Stimulated activated CD4-positive, alpha-beta T cell treated with anti-CD3 and anti-CD28 coated beads, Interleukin-2, amount 100 ng/mL, for 24 hours (primary cell): ENCODE data around the gene EYS.
"Not testable (repeated sequence)": the region's sequence is repeated elsewhere in the genome, so short reads cannot be mapped to it uniquely, and the experiment has no call there.

ENCODE experiments used
- DNase-seq, 2 donors: peaks; one replicate each; pipeline ENCODE4 v3.0.0-alpha.2; 2020

EYS gene

DNA sequence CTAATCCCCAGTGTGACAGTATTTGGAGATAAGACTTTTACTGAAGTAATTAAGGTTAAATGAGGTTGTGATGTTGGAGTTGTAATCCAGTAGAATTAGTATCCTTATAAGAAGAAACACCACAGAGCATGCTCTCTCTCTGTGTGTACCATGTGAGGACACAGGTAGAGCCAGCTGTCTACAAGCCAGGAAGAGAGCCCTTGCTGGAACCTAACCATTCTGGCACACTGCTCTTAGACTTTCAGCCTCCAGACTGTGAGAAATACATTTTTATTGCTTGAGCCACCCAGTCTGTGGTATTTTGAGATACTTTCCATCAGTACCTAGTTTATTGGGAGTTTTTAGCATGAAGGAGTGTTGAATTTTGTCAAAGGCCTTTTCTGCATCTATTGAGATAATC lies 1961.2 kb downstream of the EYS start:
- no peak for DNase-seq

DNA sequence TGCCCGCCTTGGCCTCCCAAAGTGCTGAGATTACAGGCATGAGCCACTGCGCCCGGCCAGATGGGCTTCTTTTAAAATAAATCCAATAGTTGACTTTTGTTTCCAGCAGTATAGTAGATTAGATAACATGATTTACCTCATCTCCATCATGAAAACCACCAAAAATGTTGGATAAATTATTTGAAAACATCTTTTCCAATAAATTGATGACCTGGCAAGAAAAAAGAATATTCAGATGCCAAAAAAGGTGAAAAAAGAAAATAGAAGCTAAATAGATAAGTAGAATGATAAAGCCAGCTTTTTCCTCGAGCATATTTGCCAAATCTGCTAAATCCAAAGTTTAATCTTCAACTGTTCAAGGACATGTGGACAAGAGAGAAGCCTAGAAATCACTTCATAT lies 1962.2 kb downstream of the EYS start:
- no peak for DNase-seq

DNA sequence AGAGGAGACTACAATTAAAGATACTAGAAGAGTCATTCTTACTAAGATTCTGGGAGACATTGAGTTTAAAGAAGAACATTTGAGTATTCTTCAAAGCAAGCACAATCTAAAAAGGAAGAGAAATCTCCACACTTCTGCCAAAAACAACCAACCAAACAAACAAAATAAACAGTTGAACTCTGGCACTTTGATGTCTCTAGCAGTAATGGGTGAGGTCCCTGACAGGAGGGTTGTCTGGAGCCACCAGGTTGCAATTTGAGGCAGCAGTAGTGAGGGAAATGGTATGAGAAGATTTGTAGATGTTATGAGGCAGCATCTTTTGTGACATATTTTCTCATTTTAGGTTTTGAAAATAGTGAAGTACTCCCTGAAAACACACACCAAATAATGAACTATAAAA lies 1963.3 kb downstream of the EYS start:
- DNase-seq, result no peak

GRCh38 chr6:63742060-63742459 lies 1965.0 kb downstream of the EYS start:
- DNase-seq, result no peak

DNA sequence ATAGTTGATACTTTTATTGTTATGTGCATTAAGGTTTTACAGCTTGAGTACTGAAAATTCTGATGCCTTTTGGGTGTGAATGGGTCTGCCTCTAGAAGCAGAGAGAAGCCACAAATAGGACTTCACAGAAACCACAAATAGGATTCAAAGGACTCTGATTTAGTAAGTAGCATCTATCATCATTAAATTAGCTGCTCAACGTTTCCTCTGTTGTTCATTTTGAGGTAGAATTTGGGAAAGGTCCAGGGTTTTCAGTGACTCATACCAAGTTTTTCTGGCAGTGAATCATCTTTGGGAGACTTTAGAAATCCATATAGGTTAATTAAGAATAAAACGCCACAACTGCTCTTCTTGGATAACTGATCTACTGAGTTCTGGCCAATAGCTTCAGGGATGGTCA lies 1966.3 kb downstream of the EYS start:
- no peak for DNase-seq

DNA sequence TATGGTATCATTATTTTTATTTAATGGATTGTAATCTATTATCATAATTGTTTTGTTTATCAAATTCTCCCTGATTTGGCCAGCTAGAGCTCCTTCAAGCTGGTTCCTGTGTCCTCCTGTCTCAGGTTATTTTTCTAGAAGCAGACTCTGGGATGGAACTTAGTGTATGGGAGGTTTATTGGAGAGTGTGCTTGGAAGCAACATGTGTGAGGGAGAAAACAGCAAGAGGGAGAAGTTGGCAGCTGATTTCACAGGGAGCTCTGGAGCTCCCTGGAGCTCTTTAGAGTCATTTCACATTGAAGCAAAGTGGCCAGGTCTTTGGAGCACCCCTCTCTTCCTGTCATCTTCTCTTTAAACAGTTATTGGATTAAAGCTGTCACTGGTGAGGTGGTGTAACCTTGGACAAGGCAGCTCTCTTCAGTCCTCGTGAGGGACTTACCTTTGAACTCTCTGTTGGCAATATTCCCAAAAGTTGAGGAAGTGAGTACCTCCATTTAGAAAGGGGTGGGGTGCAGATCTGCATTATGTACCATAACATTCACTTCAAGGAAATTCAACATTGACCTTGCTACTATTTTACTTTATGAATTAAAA lies 1967.8 kb downstream of the EYS start:
- no peak for DNase-seq

DNA sequence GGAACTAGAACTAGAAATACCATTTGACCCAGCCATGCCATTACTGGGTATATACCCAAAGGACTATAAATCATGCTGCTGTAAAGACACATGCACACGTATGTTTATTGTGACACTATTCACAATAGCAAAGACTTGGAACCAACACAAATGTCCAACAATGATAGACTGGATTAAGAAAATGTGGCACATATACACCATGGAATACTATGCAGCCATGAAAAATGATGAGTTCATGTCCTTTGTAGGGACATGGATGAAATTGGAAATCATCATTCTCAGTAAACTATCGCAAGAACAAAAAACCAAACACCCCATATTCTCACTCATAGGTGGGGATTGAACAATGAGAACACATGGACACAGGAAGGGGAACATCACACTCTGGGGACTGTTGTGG lies 1968.8 kb downstream of the EYS start:
- DNase-seq, result not testable (repeated sequence)

GRCh38 chr6:63734923-63735322 lies 1972.1 kb downstream of the EYS start:
- DNase-seq, result no peak

DNA sequence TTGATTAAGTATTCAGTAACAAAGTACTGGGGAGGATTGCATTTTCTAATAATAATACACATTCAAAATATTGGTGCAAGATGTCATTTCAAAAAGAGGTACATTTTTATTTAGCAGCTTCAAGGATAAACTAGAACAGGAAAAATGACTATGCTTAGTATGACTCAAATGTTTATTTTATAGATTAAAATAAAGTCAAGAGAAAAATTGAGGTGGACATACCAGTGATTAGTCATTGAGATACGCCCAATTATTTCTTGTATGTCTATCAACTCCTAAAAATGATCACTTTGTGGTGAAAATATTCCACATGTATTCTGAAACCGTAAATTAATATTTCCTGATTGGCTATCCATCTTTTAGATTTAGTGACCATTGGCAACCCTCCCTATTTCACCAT lies 1974.7 kb downstream of the EYS start:
- DNase-seq, result no peak

GRCh38 chr6:63731930-63732329 lies 1975.1 kb downstream of the EYS start:
- no peak for DNase-seq

GRCh38 chr6:63730311-63730710 lies 1976.7 kb downstream of the EYS start:
- no peak for DNase-seq

DNA sequence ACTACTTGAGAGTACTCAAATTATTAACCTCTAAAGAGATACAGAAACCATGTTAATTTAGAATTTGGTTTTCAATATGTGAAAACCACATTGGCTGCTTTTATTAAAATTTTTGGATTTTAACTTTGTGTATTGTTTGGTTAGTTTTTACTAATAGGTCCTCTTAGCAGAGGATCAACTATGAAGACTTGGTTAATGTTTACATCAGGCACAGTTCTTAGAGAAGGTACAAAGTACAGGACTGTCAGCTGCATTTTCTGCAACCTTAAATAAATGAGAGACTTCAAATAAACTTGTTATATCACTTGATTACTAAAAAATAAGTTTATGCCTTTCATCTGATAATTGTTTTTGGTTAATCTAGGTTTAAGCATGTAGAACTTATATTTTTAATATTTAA lies 1982.3 kb downstream of the EYS start:
- no peak for DNase-seq

GRCh38 chr6:63721181-63721580 lies 1985.8 kb downstream of the EYS start:
- no peak for DNase-seq

- DNase-seq, result no peak
Observed at GRCh38 chr6:63716169-63716568, 1990.9 kb downstream of the EYS start.

DNA sequence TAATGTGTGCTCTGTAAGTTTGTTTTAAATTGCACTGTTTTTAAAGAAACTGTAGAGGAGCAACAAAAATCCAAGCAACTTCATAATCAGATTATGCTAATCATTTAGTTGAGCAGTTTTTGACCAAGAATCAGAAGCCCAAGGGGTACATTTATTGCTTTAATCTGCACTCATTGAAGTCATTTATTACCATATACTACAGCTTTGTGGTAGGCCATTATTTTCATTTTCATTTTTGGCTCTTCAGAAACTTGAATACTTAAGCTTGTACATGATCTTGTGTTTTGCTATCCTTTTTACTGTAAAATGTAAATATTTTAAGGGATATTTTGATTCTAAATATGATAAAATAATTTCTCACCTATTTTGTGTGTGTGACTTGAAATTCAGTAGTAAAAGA lies 1992.9 kb downstream of the EYS start:
- no peak for DNase-seq

DNA sequence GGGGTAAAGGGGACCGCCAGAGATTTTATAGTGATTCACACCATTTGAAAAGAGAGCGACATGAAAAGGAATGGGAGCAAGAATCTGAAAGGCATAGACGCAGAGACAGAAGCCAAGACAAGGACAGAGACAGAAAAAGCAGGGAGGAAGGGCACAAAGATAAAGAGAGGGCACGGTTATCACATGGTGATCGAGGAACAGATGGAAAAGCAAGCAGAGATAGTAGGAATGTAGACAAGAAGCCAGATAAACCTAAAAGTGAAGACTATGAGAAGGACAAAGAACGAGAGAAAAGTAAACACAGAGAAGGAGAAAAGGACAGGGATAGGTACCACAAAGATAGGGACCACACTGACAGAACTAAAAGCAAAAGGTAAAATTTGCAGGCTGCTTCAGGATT lies 1993.7 kb downstream of the EYS start:
- DNase-seq, result no peak

- DNase-seq, result no peak
Observed at GRCh38 chr6:63709148-63709547, 1997.9 kb downstream of the EYS start.

DNA sequence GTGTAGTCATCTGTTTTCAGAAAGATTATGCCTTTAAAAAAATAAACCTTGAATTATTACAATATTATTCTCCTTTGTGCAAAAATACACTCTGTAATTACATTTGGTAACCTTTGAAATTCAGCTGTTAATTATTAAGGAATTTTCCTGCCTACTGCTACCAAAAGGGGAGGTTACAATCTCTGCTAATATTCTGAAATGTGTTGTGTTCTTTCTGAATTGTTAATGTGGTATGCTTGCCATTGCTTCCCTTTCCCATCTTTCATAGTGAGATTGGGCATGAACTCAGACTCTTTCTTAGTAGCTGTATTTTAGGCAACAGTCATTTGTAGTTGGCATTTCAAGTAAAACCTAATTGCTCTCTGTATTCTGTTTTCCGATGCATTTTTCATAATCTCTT lies 1998.4 kb downstream of the EYS start:
- DNase-seq, result no peak

DNA sequence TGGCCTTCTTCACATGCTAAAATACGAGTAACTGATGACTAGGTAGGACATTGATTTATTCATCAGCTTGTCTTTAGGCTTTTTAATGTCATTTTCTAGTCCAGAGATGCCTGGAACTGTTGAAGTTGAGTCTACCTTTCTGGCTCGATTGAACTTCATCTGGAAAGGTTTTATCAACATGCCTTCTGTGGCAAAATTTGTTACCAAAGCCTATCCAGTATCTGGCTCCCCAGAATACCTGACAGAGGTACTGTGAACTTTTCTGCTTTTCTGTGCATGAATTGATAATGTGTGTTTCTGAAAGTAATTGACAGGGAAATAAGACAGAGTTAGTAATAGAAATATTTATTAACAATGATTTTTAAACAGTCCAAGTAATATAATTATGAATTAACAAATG lies 2000.4 kb downstream of the EYS start:
- DNase-seq, result no peak

GRCh38 chr6:63705707-63706106 lies 2001.3 kb downstream of the EYS start:
- no peak for DNase-seq

- DNase-seq, result no peak
Observed at GRCh38 chr6:63690221-63690620, 2016.8 kb downstream of the EYS start.

DNA sequence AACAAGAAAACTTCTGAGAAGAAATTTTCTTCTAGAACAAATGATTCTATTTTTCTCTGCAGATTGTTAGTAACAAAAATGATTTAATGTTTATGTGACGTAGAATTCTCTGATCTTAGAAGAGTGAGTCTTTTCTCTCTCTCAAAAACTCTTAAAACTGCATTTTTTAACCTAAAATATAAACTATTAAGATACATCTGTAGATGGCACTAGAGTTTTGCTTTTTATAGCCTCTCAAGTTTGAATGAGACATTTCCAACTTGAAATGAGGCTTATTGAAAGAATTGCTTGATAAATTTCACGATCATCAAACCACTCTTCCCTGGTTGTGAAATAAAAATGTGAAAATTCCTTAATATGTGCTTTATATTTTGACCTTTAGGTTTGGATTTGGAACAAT lies 2017.6 kb downstream of the EYS start:
- no peak for DNase-seq

DNA sequence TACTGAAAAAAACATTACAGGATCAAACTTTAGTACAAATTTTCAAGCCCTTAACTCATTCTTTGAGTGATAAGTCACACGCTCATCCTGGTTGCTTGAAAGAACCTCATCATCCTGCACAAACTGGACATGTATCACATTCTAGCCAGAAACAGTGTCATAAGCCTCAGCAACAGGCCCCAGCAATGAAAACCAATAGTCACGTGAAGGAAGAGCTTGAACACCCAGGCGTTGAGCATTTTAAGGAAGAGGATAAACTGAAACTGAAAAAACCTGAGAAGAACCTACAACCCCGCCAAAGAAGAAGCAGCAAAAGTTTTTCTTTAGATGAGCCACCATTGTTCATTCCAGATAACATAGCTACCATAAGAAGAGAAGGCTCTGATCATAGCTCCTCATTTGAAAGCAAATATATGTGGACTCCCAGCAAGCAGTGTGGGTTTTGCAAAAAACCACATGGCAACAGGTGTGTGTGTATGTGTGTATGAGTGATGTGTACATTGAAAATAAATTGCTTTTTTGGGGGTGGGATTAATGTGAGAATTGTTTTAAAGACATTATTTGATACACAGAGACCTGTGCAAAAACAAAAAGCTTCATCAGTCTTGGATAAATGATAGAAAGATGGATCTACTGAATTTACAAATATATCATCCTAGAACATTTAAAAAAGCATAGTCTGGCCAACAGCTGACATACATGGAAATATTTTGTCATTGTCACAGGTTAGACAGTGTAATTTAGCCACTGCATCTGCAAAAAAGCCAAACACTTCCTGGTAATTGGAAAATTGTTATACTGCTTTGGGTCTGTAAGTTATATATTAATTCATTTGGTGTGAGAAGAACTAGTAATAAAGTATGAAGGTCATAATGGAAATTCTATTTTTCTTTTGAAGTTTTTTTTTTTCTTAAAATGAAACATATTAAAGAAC lies 2021.3 kb downstream of the EYS start:
- no peak for DNase-seq

- DNase-seq, result no peak
Observed at GRCh38 chr6:63683071-63683603, 2023.9 kb downstream of the EYS start.
